ENCODE results near the gene OGDHL. TPM values are rescaled to one million over a fixed set of nuclear protein-coding genes. Genes with fewer than 3 reads are reported as not detected.

OGDHL gene
- total RNA-seq, 2 experiments from 2014 or later, result 0.10 TPM; not detected in 1

DNA sequence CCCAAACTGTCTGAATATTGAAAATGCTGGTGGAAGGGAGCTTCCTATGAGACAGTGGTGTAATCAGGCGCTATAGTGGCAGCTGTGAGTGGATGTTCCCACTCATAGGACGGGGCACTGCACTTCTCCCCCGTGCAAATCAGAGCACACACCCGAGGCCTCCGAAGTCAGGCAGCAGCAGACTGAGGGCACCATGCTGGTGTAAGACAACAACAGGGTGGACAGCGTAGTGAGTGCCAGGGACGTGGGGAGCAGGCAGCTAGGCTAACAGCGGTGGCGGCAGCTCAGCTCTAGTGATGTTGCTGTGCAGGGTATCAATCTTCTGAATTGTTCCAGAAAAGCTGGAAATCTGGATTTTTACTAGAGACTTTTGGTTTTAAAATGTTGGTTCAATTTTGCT lies 63.4 kb downstream of the OGDHL start:
- Mint-ChIP-seq H3K4me1 (ENCODE audit: low read depth) (no peaks in the 10 kb centered on the region), H3K9me3 (ENCODE audit: insufficient read depth) (no peaks in the 10 kb centered on the region), H3K27me3 (ENCODE audit: low read depth) (peaks cover 14% of the 10 kb centered on the region), H3K36me3 (ENCODE audit: low read depth) (no peaks in the 10 kb centered on the region), H3K4me3 (no peak overlapping the region), H3K27ac (no peak overlapping the region)
- ChIA-PET CTCF (no interaction called here), POLR2A (no interaction called here)
- DNase-seq (no peak), ATAC-seq (no peak)

DNA sequence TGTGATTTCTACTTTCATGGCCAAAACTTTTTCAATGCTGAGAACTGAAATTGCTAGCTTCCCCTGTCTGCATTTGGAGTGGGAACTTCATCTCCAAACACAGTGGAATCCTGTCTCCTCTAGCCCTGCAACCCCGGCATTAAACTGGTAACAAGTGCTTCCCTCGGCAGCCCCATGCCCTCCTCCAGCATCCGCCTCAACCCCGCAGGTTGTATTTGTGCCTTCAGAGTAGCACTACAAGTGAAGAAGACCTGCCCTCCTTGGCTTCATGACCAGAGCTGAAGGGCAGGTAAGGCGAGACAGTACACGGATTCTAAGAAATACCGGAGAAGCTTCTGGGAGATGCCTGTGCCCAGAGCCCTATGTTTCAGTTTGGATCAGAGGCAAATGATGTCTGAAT lies 65.8 kb downstream of the OGDHL start:
- H3K9me3 Mint-ChIP-seq (ENCODE audit: insufficient read depth), result no peaks in the 10 kb centered on the region
- no peaks in the 10 kb centered on the region for H3K4me1 Mint-ChIP-seq (ENCODE audit: low read depth)
- DNase-seq (no peak), ATAC-seq (no peak)
- no peak overlapping the region for H3K4me3 Mint-ChIP-seq
- peaks cover 31% of the 10 kb centered on the region for H3K27me3 Mint-ChIP-seq (ENCODE audit: low read depth)
- ChIA-PET CTCF (no interaction called here), POLR2A (no interaction called here)
- no peak overlapping the region for H3K27ac Mint-ChIP-seq
- H3K36me3 Mint-ChIP-seq (ENCODE audit: low read depth), result no peaks in the 10 kb centered on the region

DNA sequence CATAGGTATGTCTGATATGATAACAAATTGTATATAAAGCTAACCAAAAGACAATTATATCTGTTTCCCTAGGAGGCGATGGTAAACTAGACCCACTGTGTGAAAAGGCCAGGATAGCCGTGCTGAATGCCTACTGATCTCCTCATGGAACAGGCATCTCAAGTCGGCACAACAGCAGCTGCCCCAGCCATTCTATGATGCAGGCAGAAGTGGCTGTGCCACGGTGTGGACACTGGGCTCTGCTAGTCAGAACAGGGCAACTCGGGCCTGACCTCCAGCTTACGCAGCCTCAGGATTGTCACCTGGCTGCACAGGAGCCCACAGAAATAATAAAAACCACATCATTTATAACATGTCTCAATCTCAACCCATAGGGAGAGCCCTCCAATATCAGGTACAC lies 67.7 kb downstream of the OGDHL start:
- CTCF ChIA-PET, result no interaction called here
- DNase-seq (no peak), ATAC-seq (no peak)
- H3K27ac Mint-ChIP-seq, result no peak overlapping the region
- no peak overlapping the region for H3K4me3 Mint-ChIP-seq
- H3K27me3 Mint-ChIP-seq (ENCODE audit: low read depth), result peaks cover 47% of the 10 kb centered on the region
- H3K9me3 Mint-ChIP-seq (ENCODE audit: insufficient read depth), result no peaks in the 10 kb centered on the region
- H3K4me1 Mint-ChIP-seq (ENCODE audit: low read depth), result no peaks in the 10 kb centered on the region
- no peaks in the 10 kb centered on the region for H3K36me3 Mint-ChIP-seq (ENCODE audit: low read depth)
- POLR2A ChIA-PET, result no interaction called here

DNA sequence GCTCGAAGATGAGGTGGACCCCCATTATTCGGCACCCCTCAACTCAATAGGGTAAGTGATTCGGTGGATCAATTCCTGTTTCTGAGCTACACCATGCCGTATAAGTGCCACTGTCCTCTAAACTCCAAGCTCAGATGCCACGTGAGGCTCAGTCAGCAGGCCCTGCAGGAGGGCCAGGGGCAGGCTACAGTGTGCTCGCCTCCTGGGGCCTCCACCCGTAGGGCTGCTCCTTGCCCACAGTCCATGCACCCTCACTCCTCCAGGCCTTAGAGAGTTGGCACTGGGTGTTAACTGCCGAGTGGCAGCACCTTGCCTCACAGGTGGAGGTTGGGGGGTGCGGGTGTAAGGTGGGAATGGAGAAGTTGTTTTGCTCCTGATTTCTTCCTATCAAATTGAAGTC lies 70.5 kb downstream of the OGDHL start:
- peaks cover 66% of the 10 kb centered on the region for H3K27me3 Mint-ChIP-seq (ENCODE audit: low read depth)

DNA sequence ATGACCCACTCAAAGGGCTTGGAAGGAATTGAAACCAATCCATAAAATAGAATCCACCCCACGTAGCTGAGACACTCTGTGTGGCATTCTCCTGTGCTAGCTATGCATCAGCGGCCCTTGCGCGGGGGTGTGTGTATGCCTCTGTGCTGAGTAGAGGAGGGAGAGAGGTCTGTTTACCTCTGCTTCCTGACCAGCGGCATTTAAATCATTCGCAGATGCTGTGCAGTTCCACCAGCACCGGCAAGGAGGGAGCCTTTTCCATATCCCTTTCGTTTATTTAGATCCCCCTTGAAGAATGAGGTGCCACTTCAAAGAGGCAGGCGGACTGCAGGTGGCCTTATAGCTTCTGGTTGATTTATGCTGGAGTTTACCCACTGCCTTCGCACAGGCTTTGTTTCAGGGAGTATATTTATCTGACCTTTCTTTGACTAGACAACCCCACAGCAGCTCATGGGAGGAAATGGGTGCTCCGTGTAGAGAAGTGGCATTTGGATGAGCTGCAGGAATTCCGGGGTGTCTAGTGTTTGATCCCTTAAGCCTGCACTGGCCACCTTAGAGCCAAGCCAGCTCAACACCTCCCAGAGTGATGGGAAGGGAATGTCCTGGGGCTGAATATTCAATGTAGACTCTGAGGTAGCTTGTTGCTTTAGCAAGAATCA lies 71.3 kb downstream of the OGDHL start:
- Mint-ChIP-seq H3K27me3 (ENCODE audit: low read depth) (peaks cover 62% of the 10 kb centered on the region), H3K9me3 (ENCODE audit: insufficient read depth) (no peaks in the 10 kb centered on the region), H3K4me1 (ENCODE audit: low read depth) (no peaks in the 10 kb centered on the region), H3K27ac (no peak overlapping the region), H3K4me3 (no peak overlapping the region), H3K36me3 (ENCODE audit: low read depth) (no peaks in the 10 kb centered on the region)
- ATAC-seq (no peak), DNase-seq (no peak)
- ChIA-PET POLR2A (no interaction called here), CTCF (interaction anchor here (1.0 kb wide), 1 partner anchor 96 kb away, joined by 3 read pairs; no protein-coding TSS in a partner anchor)

More for the DNA sequence above, 70.5 kb downstream of the OGDHL start:
- ChIA-PET POLR2A (no interaction called here), CTCF (interaction anchor here (1.0 kb wide), 1 partner anchor 97 kb away, joined by 3 read pairs; no protein-coding TSS in a partner anchor)
- no peak for ATAC-seq
- Mint-ChIP-seq H3K27ac (no peak overlapping the region), H3K9me3 (ENCODE audit: insufficient read depth) (no peaks in the 10 kb centered on the region), H3K4me3 (no peak overlapping the region), H3K4me1 (ENCODE audit: low read depth) (no peaks in the 10 kb centered on the region), H3K36me3 (ENCODE audit: low read depth) (no peaks in the 10 kb centered on the region)
- no peak for DNase-seq

DNA sequence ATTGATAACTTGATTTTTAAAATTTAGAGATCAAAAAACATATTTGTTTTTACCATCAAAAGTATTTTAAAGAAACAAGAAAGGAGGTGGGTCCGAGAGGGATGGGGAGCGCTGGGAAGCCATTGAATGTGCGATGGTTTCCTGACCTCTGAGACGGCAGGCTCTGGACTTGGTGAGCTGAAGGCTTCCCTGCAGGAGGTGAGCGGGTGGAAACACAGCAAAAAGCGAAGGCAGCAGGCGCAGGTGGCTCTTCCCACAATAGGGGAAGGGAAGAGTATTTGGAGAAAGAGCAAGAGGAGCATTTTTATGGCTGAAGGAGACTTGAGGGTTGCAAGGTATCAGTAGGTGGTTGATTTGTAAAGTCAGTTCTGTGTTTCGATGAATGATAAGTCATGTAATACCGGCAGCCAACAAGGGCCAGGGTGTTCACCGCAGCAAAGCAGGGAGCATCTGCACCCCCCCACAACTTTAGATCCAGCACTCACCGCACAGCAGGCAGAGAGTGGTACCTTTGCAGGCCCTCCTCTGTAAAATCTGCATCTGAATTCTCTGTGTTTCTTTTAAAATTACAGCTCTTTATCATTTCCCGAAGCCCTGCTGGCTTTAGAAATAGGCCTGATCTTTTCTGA lies 72.1 kb downstream of the OGDHL start:
- H3K27ac Mint-ChIP-seq, result no peak overlapping the region
- H3K9me3 Mint-ChIP-seq (ENCODE audit: insufficient read depth), result no peaks in the 10 kb centered on the region
- no peak overlapping the region for H3K4me3 Mint-ChIP-seq
- ChIA-PET POLR2A (no interaction called here), CTCF (no interaction called here)
- DNase-seq, result no peak
- no peak for ATAC-seq
- peaks cover 62% of the 10 kb centered on the region for H3K27me3 Mint-ChIP-seq (ENCODE audit: low read depth)
- H3K4me1 Mint-ChIP-seq (ENCODE audit: low read depth), result no peaks in the 10 kb centered on the region
- no peaks in the 10 kb centered on the region for H3K36me3 Mint-ChIP-seq (ENCODE audit: low read depth)

DNA sequence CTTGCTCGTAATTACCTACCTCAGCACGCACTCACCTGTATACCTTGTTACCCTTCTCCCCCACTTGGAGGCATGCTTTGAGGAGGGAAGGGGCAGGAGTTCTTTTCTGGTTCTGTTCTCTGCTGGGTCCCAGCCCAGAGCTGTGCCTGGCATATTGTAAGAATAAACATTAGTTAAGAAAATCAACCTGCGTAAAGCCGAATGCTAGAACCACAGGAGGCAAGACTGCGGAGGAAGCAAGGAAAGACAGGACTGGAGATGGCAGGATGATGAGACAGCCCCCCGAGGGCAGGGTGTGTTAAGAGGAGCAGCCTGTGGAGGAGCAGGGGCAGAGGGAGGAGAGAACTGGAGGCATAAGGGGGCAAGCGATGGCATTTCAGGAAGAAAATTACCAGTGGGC lies 73.2 kb downstream of the OGDHL start:
- ChIA-PET CTCF (no interaction called here), POLR2A (no interaction called here)
- ATAC-seq (no peak), DNase-seq (no peak)
- H3K36me3 Mint-ChIP-seq (ENCODE audit: low read depth), result no peaks in the 10 kb centered on the region
- no peaks in the 10 kb centered on the region for H3K4me1 Mint-ChIP-seq (ENCODE audit: low read depth)
- no peak overlapping the region for H3K4me3 Mint-ChIP-seq
- H3K9me3 Mint-ChIP-seq (ENCODE audit: insufficient read depth), result no peaks in the 10 kb centered on the region
- no peak overlapping the region for H3K27ac Mint-ChIP-seq
- H3K27me3 Mint-ChIP-seq (ENCODE audit: low read depth), result peaks cover 65% of the 10 kb centered on the region

GRCh38 chr10:49688261-49688846 lies 73.8 kb downstream of the OGDHL start:
- no peak overlapping the region for H3K27ac Mint-ChIP-seq
- no peak for DNase-seq
- H3K4me3 Mint-ChIP-seq, result no peak overlapping the region
- ATAC-seq, result no peak
- ChIA-PET CTCF (no interaction called here), POLR2A (no interaction called here)
- no peaks in the 10 kb centered on the region for H3K9me3 Mint-ChIP-seq (ENCODE audit: insufficient read depth)
- peaks cover 62% of the 10 kb centered on the region for H3K27me3 Mint-ChIP-seq (ENCODE audit: low read depth)
- no peaks in the 10 kb centered on the region for H3K36me3 Mint-ChIP-seq (ENCODE audit: low read depth)
- no peaks in the 10 kb centered on the region for H3K4me1 Mint-ChIP-seq (ENCODE audit: low read depth)

- DNase-seq (no peak), ATAC-seq (no peak)
- Mint-ChIP-seq H3K4me3 (no peak overlapping the region), H3K9me3 (ENCODE audit: insufficient read depth) (no peaks in the 10 kb centered on the region), H3K4me1 (ENCODE audit: low read depth) (no peaks in the 10 kb centered on the region), H3K27me3 (ENCODE audit: low read depth) (peaks cover 49% of the 10 kb centered on the region), H3K27ac (no peak overlapping the region), H3K36me3 (ENCODE audit: low read depth) (no peaks in the 10 kb centered on the region)
- CTCF ChIA-PET, result no interaction called here
- POLR2A ChIA-PET, result no interaction called here
Observed at GRCh38 chr10:49686651-49687050, 75.5 kb downstream of the OGDHL start.

Other genes starting within 250 kb of the OGDHL start
- 10 to 100 TPM; 20.5 to 20.6 TPM for gene ERCC6, start 223.2 kb downstream of the OGDHL start, total RNA-seq
- gene SLC18A3, start 152.0 kb downstream of the OGDHL start, total RNA-seq, result not detected
- gene CHAT, start 148.3 kb downstream of the OGDHL start, total RNA-seq, result not detected
- gene C10orf53, start 82.7 kb downstream of the OGDHL start, total RNA-seq, result not detected
- gene PARG, start 179.7 kb upstream of the OGDHL start, total RNA-seq, result 10 to 100 TPM; 29.7 to 31.6 TPM
- 10 to 100 TPM; 17.3 to 18.0 TPM for gene TIMM23B, start 179.7 kb upstream of the OGDHL start, total RNA-seq
- gene AGAP6, start 226.1 kb upstream of the OGDHL start, total RNA-seq, result 10 to 100 TPM; 14.1 to 16.7 TPM